NCI-H1694 (cell line): ENCODE results near the gene PLEKHA5.
"Not testable (repeated sequence)": the region's sequence is repeated elsewhere in the genome, so short reads cannot be mapped to it uniquely, and the experiment has no call there.

Experiments used
- DNase-seq: peaks from one replicate; lab custom pipeline; 2025; lab: John Stamatoyannopoulos, UW

Gene PLEKHA5

GRCh38 chr12:19201661-19202060 is 72.1 kb downstream of the PLEKHA5 start:
- DNase-seq, result no peak

- DNase-seq, result no peak
These were observed 73.5 kb downstream of the PLEKHA5 start for GRCh38 chr12:19203013-19203412.

GRCh38 chr12:19203539-19204506 is 74.3 kb downstream of the PLEKHA5 start:
- no peak for DNase-seq

- DNase-seq, result no peak
These were observed 75.6 kb downstream of the PLEKHA5 start for GRCh38 chr12:19205120-19205519.

GRCh38 chr12:19206493-19207077 is 77.1 kb downstream of the PLEKHA5 start:
- no peak for DNase-seq

GRCh38 chr12:19208456-19208855 is 78.9 kb downstream of the PLEKHA5 start:
- no peak for DNase-seq

- no peak for DNase-seq
These were observed 80.1 kb downstream of the PLEKHA5 start for GRCh38 chr12:19209661-19210060.

GRCh38 chr12:19211802-19212201 is 82.3 kb downstream of the PLEKHA5 start:
- no peak for DNase-seq

GRCh38 chr12:19212245-19212644 is 82.7 kb downstream of the PLEKHA5 start:
- DNase-seq, result no peak

GRCh38 chr12:19214020-19214419 is 84.5 kb downstream of the PLEKHA5 start:
- no peak for DNase-seq

GRCh38 chr12:19215115-19215514 is 85.6 kb downstream of the PLEKHA5 start:
- DNase-seq, result no peak

- DNase-seq, result no peak
These were observed 87.9 kb downstream of the PLEKHA5 start for GRCh38 chr12:19217446-19217845.

GRCh38 chr12:19220205-19220604 is 90.7 kb downstream of the PLEKHA5 start:
- DNase-seq, result no peak

GRCh38 chr12:19220852-19221466 is 91.4 kb downstream of the PLEKHA5 start:
- DNase-seq, result no peak

- no peak for DNase-seq
These were observed 93.0 kb downstream of the PLEKHA5 start for GRCh38 chr12:19222558-19222957.

GRCh38 chr12:19223018-19223417 is 93.5 kb downstream of the PLEKHA5 start:
- peak; percentile 70 for DNase-seq

- no peak for DNase-seq
These were observed 94.2 kb downstream of the PLEKHA5 start for GRCh38 chr12:19223695-19224094.

- DNase-seq, result no peak
These were observed 95.2 kb downstream of the PLEKHA5 start for GRCh38 chr12:19224746-19225145.

- DNase-seq, result no peak
These were observed 97.8 kb downstream of the PLEKHA5 start for GRCh38 chr12:19227190-19227879.

GRCh38 chr12:19227880-19228210 is 98.3 kb downstream of the PLEKHA5 start:
- DNase-seq, result no peak

- not testable (repeated sequence) for DNase-seq
These were observed 99.5 kb downstream of the PLEKHA5 start for GRCh38 chr12:19229021-19229420.

GRCh38 chr12:19230299-19230866 is 100.8 kb downstream of the PLEKHA5 start:
- no peak for DNase-seq
